ENCODE data around the gene MFAP5.
"Not testable (repeated sequence)": the region's sequence is repeated elsewhere in the genome, so short reads cannot be mapped to it uniquely, and the experiment has no call there.

The MFAP5 gene

GRCh38 chr12:8672381-8672780 lies 9.8 kb upstream of the MFAP5 start:
- DNase-seq = no peak

- DNase-seq = no peak
These were observed 5.8 kb upstream of the MFAP5 start for GRCh38 chr12:8668441-8668840.

GRCh38 chr12:8667270-8667669 lies 4.6 kb upstream of the MFAP5 start:
- DNase-seq = no peak

GRCh38 chr12:8665759-8666158 lies 3.1 kb upstream of the MFAP5 start:
- DNase-seq = no peak

- DNase-seq = no peak
These were observed 1.7 kb upstream of the MFAP5 start for GRCh38 chr12:8664228-8664913.

GRCh38 chr12:8661751-8662150 lies 875 bp downstream of the MFAP5 start:
- DNase-seq = no peak

GRCh38 chr12:8661016-8661415 lies 1.6 kb downstream of the MFAP5 start:
- DNase-seq = no peak

- DNase-seq = no peak
These were observed 4.3 kb downstream of the MFAP5 start for GRCh38 chr12:8658346-8658745.

- no peak for DNase-seq
These were observed 7.2 kb downstream of the MFAP5 start for GRCh38 chr12:8655421-8655820.

GRCh38 chr12:8648576-8649205 lies 13.9 kb downstream of the MFAP5 start:
- peak; percentile 85 for DNase-seq

GRCh38 chr12:8647968-8648367 lies 14.7 kb downstream of the MFAP5 start:
- DNase-seq = no peak

GRCh38 chr12:8644345-8645248 lies 18.0 kb downstream of the MFAP5 start:
- DNase-seq = peak; percentile 73

GRCh38 chr12:8642775-8643174 lies 19.9 kb downstream of the MFAP5 start:
- DNase-seq = no peak

GRCh38 chr12:8639936-8640335 lies 22.7 kb downstream of the MFAP5 start:
- no peak for DNase-seq

GRCh38 chr12:8638951-8639350 lies 23.7 kb downstream of the MFAP5 start:
- no peak for DNase-seq

GRCh38 chr12:8637666-8638065 lies 25.0 kb downstream of the MFAP5 start:
- DNase-seq = no peak

- DNase-seq = no peak
These were observed 25.4 kb downstream of the MFAP5 start for GRCh38 chr12:8637244-8637643.

- DNase-seq = no peak
These were observed 26.0 kb downstream of the MFAP5 start for GRCh38 chr12:8636581-8636980.

GRCh38 chr12:8636007-8636346 lies 26.6 kb downstream of the MFAP5 start:
- DNase-seq = not testable (repeated sequence)

- DNase-seq = not testable (repeated sequence)
These were observed 27.2 kb downstream of the MFAP5 start for GRCh38 chr12:8635342-8636006.

- DNase-seq = no peak
These were observed 32.5 kb downstream of the MFAP5 start for GRCh38 chr12:8630131-8630530.

- DNase-seq = no peak
These were observed 33.1 kb downstream of the MFAP5 start for GRCh38 chr12:8629486-8630033.

GRCh38 chr12:8628731-8629130 lies 33.9 kb downstream of the MFAP5 start:
- DNase-seq = no peak
